Measurements from ENCODE around the gene TOP3B.

TOP3B gene

GRCh38 chr22:21961886-21962654 lies 20.5 kb downstream of the TOP3B start:
- no peak for DNase-seq (ENCODE audit: low read depth)

- DNase-seq (ENCODE audit: low read depth), result no peak
These were observed 21.3 kb downstream of the TOP3B start for GRCh38 chr22:21961127-21961867.

- no peak for DNase-seq (ENCODE audit: low read depth)
These were observed 22.1 kb downstream of the TOP3B start for GRCh38 chr22:21960200-21961126.

- no peak for DNase-seq (ENCODE audit: low read depth)
These were observed 23.1 kb downstream of the TOP3B start for GRCh38 chr22:21959274-21960074.

- no peak for DNase-seq (ENCODE audit: low read depth)
These were observed 24.0 kb downstream of the TOP3B start for GRCh38 chr22:21958360-21959273.

- DNase-seq (ENCODE audit: low read depth), result peak; percentile 83
These were observed 29.7 kb downstream of the TOP3B start, which contains the start of gene PPM1F for GRCh38 chr22:21952586-21953571. Gene PPM1F (minus strand): TSS chr22:21952848. CDS start chr22:21946048, 6,800 bp downstream.

GRCh38 chr22:21951931-21952465 lies 30.6 kb downstream of the TOP3B start:
- no peak for DNase-seq (ENCODE audit: low read depth)

- no peak for DNase-seq (ENCODE audit: low read depth)
These were observed 31.5 kb downstream of the TOP3B start for GRCh38 chr22:21951062-21951461.

GRCh38 chr22:21949948-21950347 lies 32.6 kb downstream of the TOP3B start:
- DNase-seq (ENCODE audit: low read depth), result no peak

- no peak for DNase-seq (ENCODE audit: low read depth)
These were observed 33.0 kb downstream of the TOP3B start for GRCh38 chr22:21949569-21949918.

- DNase-seq (ENCODE audit: low read depth), result no peak
These were observed 33.6 kb downstream of the TOP3B start for GRCh38 chr22:21948824-21949568.

- no peak for DNase-seq (ENCODE audit: low read depth)
These were observed 34.2 kb downstream of the TOP3B start for GRCh38 chr22:21948390-21948789.

GRCh38 chr22:21947040-21948014 lies 35.3 kb downstream of the TOP3B start:
- no peak for DNase-seq (ENCODE audit: low read depth)

GRCh38 chr22:21946262-21946925 lies 36.2 kb downstream of the TOP3B start:
- no peak for DNase-seq (ENCODE audit: low read depth)

- no peak for DNase-seq (ENCODE audit: low read depth)
These were observed 36.9 kb downstream of the TOP3B start for GRCh38 chr22:21945453-21946261.

Data from stimulated activated CD4-positive, alpha-beta T cell treated with anti-CD3 and anti-CD28 coated beads, Interleukin-2, amount 100 ng/mL, for 4 hours (primary cell).